HepG2 (cell line): ENCODE data around the gene ADI1. TPM values are rescaled to one million over a fixed set of nuclear protein-coding genes. Genes with fewer than 3 reads are reported as not detected.
A peak's percentile ranks its signal among the peaks of the same experiment; 100 is the strongest.

ENCODE experiments used
- ATAC-seq: fragments of 200-7000 bp; cut with Tn5 transposase; 3 replicates; pipeline ENCODE4 v1.9.1; 2020; ENCODE audit warnings: mild to moderate bottlenecking, moderate library complexity
- BruUV-seq: library from RNA; stranded (reverse); fragments of 400-500 nt; replicated peaks from 2 replicates; lab custom pipeline; 2021; lab: Mats Ljungman, UMichigan
- CTCF ChIA-PET: fragments of 300-600 bp; formaldehyde crosslinking; extraction: SDS; loops from one replicate; lab custom pipeline; 2021; ENCODE audit warnings: low total read pairs, inconsistent platforms, low intra/inter-chr PET ratio; lab: Yijun Ruan, JAX
- POLR2A ChIA-PET: fragments of 350-600 bp; sonication (Branson Sonifier 250); formaldehyde crosslinking; loops from one replicate; lab custom pipeline; 2020; ENCODE audit warnings: antibody characterized with exemption, inconsistent platforms; lab: Yijun Ruan, JAX
- DNase-seq: peaks from one replicate; pipeline ENCODE4 v3.0.0-alpha.2; 2015; ENCODE audit warnings: low spot score
- FAIRE-seq: peaks from 3 replicates; lab custom pipeline; 2011; peaks lifted over from hg19 to GRCh38; lab: Jason Lieb, UNC
- H2AFZ ChIP-seq: one replicate; pipeline ENCODE4 v1.6.1; 2011; ENCODE audit warnings: low read length, inconsistent platforms
- H3K27ac ChIP-seq: fragments of 300-600 bp; 3 replicates; pipeline ENCODE4 v1.8.0; 2011; ENCODE audit warnings: mixed run types, mild to moderate bottlenecking, mixed read lengths, low read length, inconsistent platforms; ENCODE audit not compliant: insufficient read depth; ENCODE audit errors: extremely low read length
- H3K27me3 ChIP-seq, 2 experiments: fragments of 200-600 bp in 1 of 2; 2 replicates in 1 of 2; 3 replicates in 1 of 2; pipeline versions ENCODE4 v1.6.0 to v1.8.0; 2011; ENCODE audit warnings: low read length in 2 of 2, mild to moderate bottlenecking in 2 of 2, moderate library complexity in 2 of 2, inconsistent platforms in 1 of 2; ENCODE audit not compliant: insufficient read depth in 2 of 2, control insufficient read depth in 1 of 2
- H3K36me3 ChIP-seq, 2 experiments: fragments of 200-600 bp in 1 of 2; replicated peaks in 1 of 2; 2 replicates in 1 of 2; 3 replicates in 1 of 2; pipeline versions ENCODE4 v1.5.1 to v1.8.0; 2011; ENCODE audit warnings: low read length in 2 of 2, inconsistent platforms in 1 of 2; ENCODE audit not compliant: insufficient read depth in 2 of 2, control insufficient read depth in 1 of 2
- H3K4me1 ChIP-seq: 2 replicates; pipeline ENCODE4 v1.5.1; 2012; ENCODE audit warnings: low read length, inconsistent platforms; ENCODE audit not compliant: insufficient read depth
- H3K4me2 ChIP-seq: 2 replicates; pipeline ENCODE4 v1.6.0; 2011; ENCODE audit warnings: low read depth, low read length, inconsistent platforms
- H3K4me3 ChIP-seq, 3 experiments: fragments of 200-600 bp in 1 of 3; sonication (generic), shearing (Covaris generic) in 1 of 3; replicated peaks in 1 of 3; 2 replicates each; pipeline ENCODE4 v1.5.1; 2011 to 2016; ENCODE audit warnings: low read length in 3 of 3, inconsistent platforms in 2 of 3, low read depth in 2 of 3, mild to moderate bottlenecking in 2 of 3, control low read depth in 1 of 3, mixed read lengths in 1 of 3; ENCODE audit not compliant: insufficient read depth in 1 of 3
- H3K79me2 ChIP-seq: one replicate; pipeline ENCODE4 v1.6.1; 2011; ENCODE audit warnings: low read length, inconsistent platforms; ENCODE audit not compliant: insufficient read depth
- H3K9ac ChIP-seq: 2 replicates; pipeline ENCODE4 v1.6.0; 2011; ENCODE audit warnings: mild to moderate bottlenecking, low read depth, low read length, inconsistent platforms; ENCODE audit not compliant: insufficient read depth
- H3K9me3 ChIP-seq: 2 replicates; pipeline ENCODE4 v1.5.1; 2012; ENCODE audit warnings: mild to moderate bottlenecking, low read length
- H4K20me1 ChIP-seq: 2 replicates; pipeline ENCODE4 v1.6.0; 2011; ENCODE audit warnings: inconsistent platforms, mild to moderate bottlenecking, low read length, moderate library complexity; ENCODE audit not compliant: insufficient read depth
- ATF3 ChIP-seq: sonication (generic); formaldehyde crosslinking; IDR thresholded peaks from 2 replicates; pipeline ENCODE4 v1.4.0; 2020; ENCODE audit warnings: missing genetic modification reagents
- CREM ChIP-seq, 2 experiments: sonication (generic) in 1 of 2; formaldehyde crosslinking in 1 of 2; IDR thresholded peaks; 2 replicates each; pipeline versions ENCODE4 v1.4.0 to v1.6.1; 2016 to 2020; ENCODE audit warnings: antibody characterized with exemption in 1 of 2, mild to moderate bottlenecking in 1 of 2, missing genetic modification reagents in 1 of 2
- DNMT3B ChIP-seq: conservative IDR thresholded peaks from 2 replicates; pipeline ENCODE4 v1.6.1; 2016; ENCODE audit warnings: missing biosample characterization, control low read depth
- MAX ChIP-seq: IDR thresholded peaks from 2 replicates; pipeline ENCODE4 v1.6.1; 2012; ENCODE audit warnings: inconsistent platforms
- MTERF4 ChIP-seq: sonication (generic); formaldehyde crosslinking; IDR thresholded peaks from 2 replicates; pipeline ENCODE4 v1.8.0; 2023; ENCODE audit warnings: mild to moderate bottlenecking, missing genetic modification reagents
- MXD4 ChIP-seq: IDR thresholded peaks from 2 replicates; pipeline ENCODE4 v1.6.1; 2016; ENCODE audit warnings: mild to moderate bottlenecking, missing biosample characterization, missing genetic modification reagents
- MXI1 ChIP-seq: IDR thresholded peaks from 3 replicates; pipeline ENCODE4 v1.6.1; 2012; ENCODE audit warnings: low read depth, low read length, inconsistent platforms, borderline replicate concordance
- MYC ChIP-seq: sonication (generic); formaldehyde crosslinking; IDR thresholded peaks from 2 replicates; pipeline ENCODE4 v1.9.0; 2021; ENCODE audit warnings: missing genetic modification reagents, borderline replicate concordance
- NFKB2 ChIP-seq: sonication (generic); formaldehyde crosslinking; IDR thresholded peaks from 2 replicates; pipeline ENCODE4 v1.4.0; 2020; ENCODE audit warnings: missing genetic modification reagents, borderline replicate concordance
- RFX3 ChIP-seq: IDR thresholded peaks from 2 replicates; pipeline ENCODE4 v1.6.1; 2016; ENCODE audit warnings: missing biosample characterization, missing genetic modification reagents
- SAP130 ChIP-seq: IDR thresholded peaks from 2 replicates; pipeline ENCODE4 v1.6.1; 2016; ENCODE audit warnings: low read depth
- SIN3A ChIP-seq: IDR thresholded peaks from 2 replicates; pipeline ENCODE4 v1.6.1; 2011; ENCODE audit warnings: low read depth, mild to moderate bottlenecking, control low read depth, low read length, borderline replicate concordance
- SMYD3 ChIP-seq: sonication (generic); formaldehyde crosslinking; IDR thresholded peaks from 2 replicates; pipeline ENCODE4 v1.8.1; 2023; ENCODE audit warnings: mild to moderate bottlenecking, missing genetic modification reagents
- TEAD3 ChIP-seq: optimal IDR thresholded peaks from 2 replicates; pipeline ENCODE3; 2016; ENCODE audit warnings: borderline replicate concordance
- ZBTB26 ChIP-seq: IDR thresholded peaks from 2 replicates; pipeline ENCODE4 v1.6.1; 2016; ENCODE audit warnings: missing compliant biosample characterization, missing genetic modification reagents, borderline replicate concordance
- ZNF788 ChIP-seq: sonication (generic); formaldehyde crosslinking; IDR thresholded peaks from 2 replicates; pipeline ENCODE4 v1.5.0; 2020; ENCODE audit warnings: mild to moderate bottlenecking, missing genetic modification reagents, borderline replicate concordance
- ZSCAN5A ChIP-seq: sonication (generic); formaldehyde crosslinking; IDR thresholded peaks from 2 replicates; pipeline ENCODE4 v1.8.0; 2022; ENCODE audit warnings: mild to moderate bottlenecking, missing genetic modification reagents, borderline replicate concordance
- WGBS: methylation state at CpG from one replicate; pipeline ENCODE4 v1.1.6; 2017; ENCODE audit warnings: low lambda C conversion rate; 5-methylcytosine and 5-hydroxymethylcytosine counted together
- in situ Hi-C: cut with HindIII; loops from 2 replicates; pipeline ENCODE4 v1.10.0; 2017; ENCODE audit warnings: low pct_unique_long_range_greater_than_20kb; ENCODE audit not compliant: extremely low pct_ligation_motif_present
- intact Hi-C: fragments of 100-400 bp; cut with micrococcal nuclease; formaldehyde crosslinking; loops from one replicate; pipeline ENCODE4 v1.10.0; 2022; ENCODE audit not compliant: unreplicated experiment
- polyA plus RNA-seq, 8 experiments: library from polyadenylated mRNA; depleted of rRNA in 3 of 8; stranded (reverse) in 7 of 8; unstranded in 1 of 8; fragments of >200 nt; fragmentation: Illumina TruSeq in 4 of 8; extraction: Trizol in 4 of 8; gene quantifications; 2 replicates each; pipeline versions ENCODE4 v1.2.1 to v1.2.3, GENCODE V29; 2011 to 2016; ENCODE audit warnings: low read depth in 4 of 8, missing spikeins in 1 of 8, mixed read lengths in 1 of 8; ENCODE audit not compliant: insufficient read depth in 1 of 8
- total RNA-seq, 5 experiments: library from RNA; depleted of rRNA; stranded (reverse); fragments of >200 nt; fragmentation: Illumina TruSeq; extraction: Trizol; gene quantifications; 2 replicates each; pipeline ENCODE4 v1.2.3, GENCODE V29; 2016; ENCODE audit warnings: low read depth in 1 of 5

Gene ADI1
- total and polyA plus RNA-seq, 2 of the 13 experiments (the other 11 are each of a cell fraction or from before 2014, with no cell fraction given), result 28.7 to 123 TPM

- TF ChIP-seq MTERF4 (CRISPR knock-in tag) (no peak), ATF3 (CRISPR knock-in tag) (no peak), SIN3A (no peak), NFKB2 (CRISPR knock-in tag) (no peak), ZSCAN5A (CRISPR knock-in tag) (no peak)
Measured at GRCh38 chr2:3491716-3492474, 27.4 kb downstream of the ADI1 start (continued).

- Histone ChIP-seq H3K4me2 (peak overlapping the region; percentile 32), H3K36me3 (peaks cover 0 to 2% of the 10 kb centered on the region in 2 experiments; a peak in 2 of 5 replicates), H3K79me2 (no peaks in the 10 kb centered on the region), H4K20me1 (no peaks in the 10 kb centered on the region), H3K9me3 (no peaks in the 10 kb centered on the region), H3K9ac (no peak overlapping the region), H3K4me1 (peaks cover 74% of the 10 kb centered on the region), H3K4me3 (no peak overlapping the region; a peak in 1 of 6 replicates), H3K27me3 (no peaks in the 10 kb centered on the region), H3K27ac (no peak overlapping the region), H2AFZ (no peak overlapping the region)
- intact Hi-C loops, result no loop called here
- ATAC-seq, result peak; percentile 42
- no peak for DNase-seq
- ChIA-PET POLR2A (interaction anchor here (0.8 to 5.1 kb wide), 8 partner anchors 11 to 161 kb away, joined by 3 to 43 read pairs (median 4); partner anchors contain the start of genes ADI1 and RNASEH1), CTCF (no interaction called here)
- BruUV-seq, result no TSS peak
- no peak for FAIRE-seq
- WGBS, result 8% methylated on average over 6 of the region's 6 CpGs
- in situ Hi-C loops, result no loop called here
- TF ChIP-seq DNMT3B (CRISPR knock-in tag), result no peak
- TF ChIP-seq RFX3, result no peak
- peak; percentile 28 for TF ChIP-seq TEAD3 (CRISPR knock-in tag)
- TF ChIP-seq SMYD3 (CRISPR knock-in tag), result no peak
- peak; percentile 19; the same call in 1 of the 2 replicates for TF ChIP-seq CREM (IDR thresholded peaks at IDR 0.05)
- TF ChIP-seq CREM (CRISPR knock-in tag; IDR thresholded peaks at IDR 0.05), result no peak
- TF ChIP-seq MXI1, result peak; percentile 47; the same call in 1 of the 3 replicates
- TF ChIP-seq MYC (CRISPR knock-in tag), result peak; percentile 14; the same call in 1 of the 2 replicates
- peak; percentile 39 for TF ChIP-seq MXD4 (CRISPR knock-in tag)
- peak; percentile 34; the same call in 1 of the 2 replicates for TF ChIP-seq ZNF788 (CRISPR knock-in tag)
- 0 out of 2 replicates have a peak, but pooled peaks have one; percentile 27 for TF ChIP-seq ZBTB26 (CRISPR knock-in tag)
- TF ChIP-seq MAX, result peak; percentile 77; the same call in 1 of the 2 replicates
- TF ChIP-seq SAP130 (CRISPR knock-in tag), result peak; percentile 72
Measured at GRCh38 chr2:3491306-3491705, 28.0 kb downstream of the ADI1 start.
